ENCODE measurements around the gene ITM2C. TPM values are rescaled to one million over a fixed set of nuclear protein-coding genes. Genes with fewer than 3 reads are reported as not detected.

Gene ITM2C
- total RNA-seq, 4 donors from 2014 or later = 33.8 to 301 (median 67.6) TPM

DNA sequence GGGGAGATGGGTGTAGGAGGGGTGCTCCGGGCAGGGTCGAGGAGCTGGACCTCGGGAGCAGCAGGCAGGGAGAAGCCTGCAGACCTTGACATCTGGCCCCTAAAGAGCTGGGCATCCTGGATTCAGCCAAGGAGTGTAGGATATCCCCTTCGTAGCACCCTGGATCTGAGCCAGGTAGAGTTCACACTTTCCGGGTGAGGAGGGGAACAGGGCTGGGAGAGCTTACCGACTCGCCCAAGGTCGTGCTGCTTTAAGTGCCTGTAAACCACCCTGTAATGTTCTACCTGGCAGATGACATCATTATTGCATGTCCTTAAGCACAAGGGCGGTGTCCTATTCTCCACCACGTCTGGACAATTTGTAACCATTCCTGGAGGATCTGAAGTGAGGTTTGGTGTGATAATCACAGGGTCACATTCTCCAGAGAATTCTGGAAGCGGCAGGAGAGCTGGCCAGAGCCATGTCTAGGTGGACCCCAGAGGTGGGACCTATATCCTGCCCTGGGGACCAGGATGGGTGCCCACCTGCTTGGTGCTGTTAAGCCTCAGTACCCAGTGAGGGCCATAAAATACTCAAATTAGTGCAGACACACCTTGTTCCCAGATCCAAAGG, 14.6 kb downstream of the ITM2C start:
- intact Hi-C loops (cut with DNase I; ENCODE audit: low total_unique reads) = no loop called here
- Histone ChIP-seq H3K9me3 (no peaks in the 10 kb centered on the region), H3K4me1 (no peaks in the 10 kb centered on the region), H3K27me3 (no peaks in the 10 kb centered on the region), H3K36me3 (no peaks in the 10 kb centered on the region), H3K27ac (no peak overlapping the region), H3K4me3 (no peak overlapping the region)
- no peak for TF ChIP-seq POLR2A (IDR thresholded peaks at IDR 0.05)
- TF ChIP-seq, protein P1, sequence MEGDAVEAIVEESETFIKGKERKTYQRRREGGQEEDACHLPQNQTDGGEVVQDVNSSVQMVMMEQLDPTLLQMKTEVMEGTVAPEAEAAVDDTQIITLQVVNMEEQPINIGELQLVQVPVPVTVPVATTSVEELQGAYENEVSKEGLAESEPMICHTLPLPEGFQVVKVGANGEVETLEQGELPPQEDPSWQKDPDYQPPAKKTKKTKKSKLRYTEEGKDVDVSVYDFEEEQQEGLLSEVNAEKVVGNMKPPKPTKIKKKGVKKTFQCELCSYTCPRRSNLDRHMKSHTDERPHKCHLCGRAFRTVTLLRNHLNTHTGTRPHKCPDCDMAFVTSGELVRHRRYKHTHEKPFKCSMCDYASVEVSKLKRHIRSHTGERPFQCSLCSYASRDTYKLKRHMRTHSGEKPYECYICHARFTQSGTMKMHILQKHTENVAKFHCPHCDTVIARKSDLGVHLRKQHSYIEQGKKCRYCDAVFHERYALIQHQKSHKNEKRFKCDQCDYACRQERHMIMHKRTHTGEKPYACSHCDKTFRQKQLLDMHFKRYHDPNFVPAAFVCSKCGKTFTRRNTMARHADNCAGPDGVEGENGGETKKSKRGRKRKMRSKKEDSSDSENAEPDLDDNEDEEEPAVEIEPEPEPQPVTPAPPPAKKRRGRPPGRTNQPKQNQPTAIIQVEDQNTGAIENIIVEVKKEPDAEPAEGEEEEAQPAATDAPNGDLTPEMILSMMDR (IDR thresholded peaks at IDR 0.05) = no peak
- no peak for DNase-seq

GRCh38 chr2:230879891-230880290, 15.1 kb downstream of the ITM2C start:
- Histone ChIP-seq H3K36me3 (no peaks in the 10 kb centered on the region), H3K4me3 (no peak overlapping the region), H3K27me3 (no peaks in the 10 kb centered on the region), H3K4me1 (no peaks in the 10 kb centered on the region), H3K27ac (no peak overlapping the region), H3K9me3 (no peaks in the 10 kb centered on the region)
- intact Hi-C loops (cut with DNase I; ENCODE audit: low total_unique reads) = no loop called here
- no peak for TF ChIP-seq POLR2A (IDR thresholded peaks at IDR 0.05)
- TF ChIP-seq, protein P1 (IDR thresholded peaks at IDR 0.05) = no peak
- no peak for DNase-seq

GRCh38 chr2:230881840-230882239, 17.1 kb downstream of the ITM2C start:
- DNase-seq = no peak
- Histone ChIP-seq H3K27ac (no peak overlapping the region), H3K9me3 (no peaks in the 10 kb centered on the region), H3K36me3 (no peaks in the 10 kb centered on the region), H3K27me3 (no peaks in the 10 kb centered on the region), H3K4me1 (no peaks in the 10 kb centered on the region), H3K4me3 (no peak overlapping the region)
- TF ChIP-seq POLR2A (IDR thresholded peaks at IDR 0.05) = no peak
- TF ChIP-seq, protein P1 (IDR thresholded peaks at IDR 0.05) = no peak
- intact Hi-C loops (cut with DNase I; ENCODE audit: low total_unique reads) = no loop called here

GRCh38 chr2:230885463-230886130, 20.9 kb downstream of the ITM2C start:
- TF ChIP-seq POLR2A (IDR thresholded peaks at IDR 0.05) = no peak
- TF ChIP-seq, protein P1 (IDR thresholded peaks at IDR 0.05) = no peak
- Histone ChIP-seq H3K9me3 (no peaks in the 10 kb centered on the region), H3K4me1 (no peaks in the 10 kb centered on the region), H3K27ac (no peak overlapping the region), H3K4me3 (no peak overlapping the region), H3K36me3 (no peaks in the 10 kb centered on the region), H3K27me3 (no peaks in the 10 kb centered on the region)
- no peak for DNase-seq
- intact Hi-C loops (cut with DNase I; ENCODE audit: low total_unique reads) = no loop called here

- H3K27ac ChIP-seq = no peak overlapping the region
- DNase-seq = no peak
- intact Hi-C loops (cut with DNase I; ENCODE audit: low total_unique reads) = no loop called here
- no peaks in the 10 kb centered on the region for H3K4me1 ChIP-seq
- H3K9me3 ChIP-seq = no peaks in the 10 kb centered on the region
- no peaks in the 10 kb centered on the region for H3K27me3 ChIP-seq
- H3K36me3 ChIP-seq = no peaks in the 10 kb centered on the region
- H3K4me3 ChIP-seq = no peak overlapping the region
- TF ChIP-seq POLR2A (IDR thresholded peaks at IDR 0.05) = no peak
- TF ChIP-seq, protein P1 (IDR thresholded peaks at IDR 0.05) = no peak
These were observed 21.5 kb downstream of the ITM2C start for GRCh38 chr2:230886206-230886605.

Measured in uterus (tissue), 4 donors.